Inferior parietal cortex (tissue), 1 donor: ENCODE data around the gene SNX15.
A peak's percentile ranks its signal among the peaks of the same experiment; 100 is the strongest.

ENCODE experiments used
- DNase-seq: peaks from one replicate; pipeline ENCODE4 v3.0.0-alpha.2; 2016; ENCODE audit errors: extremely low spot score

The SNX15 gene

DNA sequence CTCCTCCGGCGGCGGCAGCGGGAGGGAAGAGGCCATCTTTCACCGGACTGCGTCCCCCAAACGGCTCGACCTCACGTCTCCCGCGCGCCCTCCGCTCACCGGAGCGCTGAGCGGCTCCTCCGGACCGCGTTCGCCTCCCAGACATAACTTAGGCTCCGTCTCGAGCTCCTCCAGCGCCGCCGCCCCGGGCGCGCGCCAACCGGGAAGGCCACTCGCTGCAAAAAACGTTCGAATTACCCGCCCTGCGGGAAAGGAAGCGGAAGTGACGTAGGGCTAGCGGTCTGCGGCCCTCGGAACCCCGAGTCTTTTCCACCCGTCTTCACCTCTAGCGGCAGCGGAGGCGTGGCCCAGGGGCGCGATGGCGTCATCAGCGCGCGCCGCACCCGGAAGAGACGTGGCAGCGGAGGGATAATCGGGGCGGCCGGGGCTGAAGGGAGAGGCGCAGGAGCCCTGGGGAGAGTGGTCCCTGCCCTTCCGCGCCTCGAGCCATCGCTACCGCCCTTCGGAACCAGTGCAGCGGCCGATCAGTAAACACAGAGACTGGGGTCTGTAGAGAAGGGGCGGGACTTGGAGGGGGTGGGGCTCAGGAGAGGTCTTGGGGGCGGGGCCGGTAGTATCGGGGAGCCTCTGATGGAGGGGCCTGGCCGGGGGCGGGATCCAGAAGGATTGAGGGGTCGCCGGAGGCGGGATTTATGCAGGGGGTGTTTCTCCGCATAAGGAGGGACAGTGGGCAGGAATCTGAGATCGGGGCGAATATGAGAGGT lies 56.8 kb downstream of the SNX15 start, which contains the start of the genes CDCA5 and ZFPL1:
TSS of gene CDCA5 (minus strand) at position 207 of the 764 bp plus-strand sequence. CDS start at position 145, 62 bp downstream.
TSS of gene ZFPL1 (plus strand) at position 389 of the 764 bp plus-strand sequence. CDS start 477 bp downstream, outside the sequence.
- DNase-seq = peak; percentile 98

DNA sequence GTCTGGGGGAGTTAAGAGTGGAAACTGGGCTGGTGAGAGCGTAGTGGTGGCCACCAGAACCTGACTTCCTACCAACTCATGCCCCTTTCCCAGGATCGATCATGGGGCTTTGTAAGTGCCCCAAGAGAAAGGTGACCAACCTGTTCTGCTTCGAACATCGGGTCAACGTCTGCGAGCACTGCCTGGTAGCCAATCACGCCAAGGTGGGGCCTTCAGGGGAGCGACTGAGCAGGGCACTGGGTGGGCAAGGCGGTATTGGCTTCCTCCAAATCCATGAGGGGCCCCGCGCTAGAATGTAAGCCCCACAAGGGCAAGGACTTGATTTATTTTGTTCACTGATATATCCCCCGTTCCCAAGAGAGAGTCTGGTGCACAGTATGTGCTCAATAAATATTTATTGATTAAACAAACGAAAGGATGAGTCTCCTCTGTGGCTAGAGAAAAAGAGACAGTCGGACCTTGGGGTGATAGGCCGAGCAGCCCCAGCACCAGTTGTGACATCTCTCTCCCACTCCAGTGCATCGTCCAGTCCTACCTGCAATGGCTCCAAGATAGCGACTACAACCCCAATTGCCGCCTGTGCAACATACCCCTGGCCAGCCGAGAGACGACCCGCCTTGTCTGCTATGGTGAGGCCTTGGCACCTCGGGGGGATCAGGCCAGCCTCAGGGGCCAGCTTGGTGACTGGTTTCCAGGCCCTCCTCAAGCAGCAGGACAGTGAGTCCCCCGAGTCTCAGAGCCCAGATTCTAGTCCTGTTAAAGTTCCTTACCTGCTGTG lies 57.5 kb downstream of the SNX15 start:
- no peak for DNase-seq

GRCh38 chr11:65085446-65085845 lies 58.2 kb downstream of the SNX15 start:
- no peak for DNase-seq

GRCh38 chr11:65086809-65087208 lies 59.6 kb downstream of the SNX15 start:
- DNase-seq = no peak

DNA sequence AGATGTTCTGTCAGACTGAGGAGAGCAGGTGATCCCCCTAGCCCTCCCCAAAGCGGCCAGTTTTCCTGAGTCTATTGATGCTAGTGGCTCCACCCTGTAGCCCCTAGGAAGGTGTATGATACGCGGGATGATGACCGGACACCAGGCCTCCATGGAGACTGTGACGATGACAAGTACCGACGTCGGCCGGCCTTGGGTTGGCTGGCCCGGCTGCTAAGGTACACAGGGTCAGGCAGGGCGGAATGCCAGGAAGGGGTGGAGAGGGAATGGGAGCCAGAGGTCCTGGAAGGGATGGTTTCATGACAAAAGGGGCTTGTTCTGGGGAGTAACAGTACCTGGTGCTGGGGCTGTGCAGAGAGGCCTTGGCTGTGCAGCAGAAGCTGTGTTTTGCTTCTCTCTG lies 60.0 kb downstream of the SNX15 start:
- no peak for DNase-seq

- no peak for DNase-seq
Measured at GRCh38 chr11:65087827-65088226, 60.6 kb downstream of the SNX15 start.

- no peak for DNase-seq
Measured at GRCh38 chr11:65089621-65090020, 62.4 kb downstream of the SNX15 start.
